Activated T-helper 2 cell treated with anti-CD3 and anti-CD28 coated beads, Interferon-gamma antibody, Interleukin-2, Interleukin-4, amounts not matched to agents 10 μg/mL and 5 μg/mL and 100 μg/mL, durations not matched to agents 14 hours and 24 hours and 36 hours (primary cell): ENCODE results near the gene AMH. TPM values are rescaled to one million over a fixed set of nuclear protein-coding genes. Genes with fewer than 3 reads are reported as not detected.

ENCODE experiments used
- DNase-seq: peaks from one replicate; pipeline ENCODE4 v3.0.0; 2021; ENCODE audit warnings: low spot score
- H3K27ac Mint-ChIP-seq: one replicate; pipeline ENCODE4 v1.8.0; 2021; ENCODE audit warnings: mixed read lengths
- H3K27me3 Mint-ChIP-seq: one replicate; pipeline ENCODE4 v1.8.0; 2021; ENCODE audit warnings: low read depth, mixed read lengths
- H3K36me3 Mint-ChIP-seq: one replicate; pipeline ENCODE4 v1.8.0; 2021; ENCODE audit warnings: low read depth, mixed read lengths
- H3K4me1 Mint-ChIP-seq: one replicate; pipeline ENCODE4 v1.8.0; 2021; ENCODE audit warnings: low read depth, mixed read lengths
- H3K4me3 Mint-ChIP-seq: one replicate; pipeline ENCODE4 v1.8.0; 2021; ENCODE audit warnings: low read depth, mild to moderate bottlenecking, moderate library complexity, mixed read lengths
- H3K9me3 Mint-ChIP-seq: one replicate; pipeline ENCODE4 v1.8.0; 2021; ENCODE audit warnings: mixed read lengths
- intact Hi-C: fragments of 100-400 bp; cut with micrococcal nuclease; formaldehyde crosslinking; loops from one replicate; pipeline ENCODE4 v1.15.1; 2023
- total RNA-seq: library from RNA; stranded (reverse); gene quantifications from 2 replicates; pipeline ENCODE4 v1.2.3, GENCODE V29; 2022

Gene AMH
- total RNA-seq, 1 donor from 2014 or later = 4.3 TPM

- peak overlapping the region; percentile 95 for H3K4me3 Mint-ChIP-seq
- H3K4me1 Mint-ChIP-seq = peaks cover 22% of the 10 kb centered on the region
- intact Hi-C loops = no loop called here
- H3K27ac Mint-ChIP-seq = no peak overlapping the region
- no peaks in the 10 kb centered on the region for H3K27me3 Mint-ChIP-seq
- DNase-seq = no peak
- H3K9me3 Mint-ChIP-seq = no peaks in the 10 kb centered on the region
- peaks cover 52% of the 10 kb centered on the region for H3K36me3 Mint-ChIP-seq
Measured at GRCh38 chr19:2233601-2234280, 15.4 kb upstream of the AMH start.

GRCh38 chr19:2234996-2235380 lies 14.1 kb upstream of the AMH start:
- no peaks in the 10 kb centered on the region for H3K27me3 Mint-ChIP-seq
- H3K4me1 Mint-ChIP-seq = peaks cover 30% of the 10 kb centered on the region
- intact Hi-C loops = loop anchor here (5.0 kb wide), 3 partner anchors 92 to 157 kb away; partner anchors contain the start of genes LSM7 and SPPL2B
- H3K4me3 Mint-ChIP-seq = peak overlapping the region; percentile 95
- H3K9me3 Mint-ChIP-seq = no peaks in the 10 kb centered on the region
- no peak for DNase-seq
- H3K27ac Mint-ChIP-seq = peak overlapping the region; percentile 83
- peaks cover 55% of the 10 kb centered on the region for H3K36me3 Mint-ChIP-seq

- H3K27me3 Mint-ChIP-seq = no peaks in the 10 kb centered on the region
- H3K4me1 Mint-ChIP-seq = peaks cover 34% of the 10 kb centered on the region
- H3K36me3 Mint-ChIP-seq = peaks cover 56% of the 10 kb centered on the region
- no peaks in the 10 kb centered on the region for H3K9me3 Mint-ChIP-seq
- peak; percentile 21 for DNase-seq
- peak overlapping the region; percentile 95 for H3K4me3 Mint-ChIP-seq
- H3K27ac Mint-ChIP-seq = peak overlapping the region; percentile 83
- intact Hi-C loops = loop anchor here (1.0 to 5.0 kb wide), 6 partner anchors 34 to 157 kb away; partner anchors contain the start of genes LSM7 and SPPL2B
Measured at GRCh38 chr19:2235381-2236063, 13.6 kb upstream of the AMH start.

- intact Hi-C loops = loop anchor here (1.0 to 5.0 kb wide), 6 partner anchors 33 to 156 kb away; partner anchors contain the start of genes LSM7 and SPPL2B
- Mint-ChIP-seq H3K9me3 (no peaks in the 10 kb centered on the region), H3K36me3 (peaks cover 58% of the 10 kb centered on the region)
Measured at GRCh38 chr19:2236064-2236313, 13.1 kb upstream of the AMH start.

GRCh38 chr19:2236314-2237050 lies 12.6 kb upstream of the AMH start, which contains the start of the genes PLEKHJ1 and SF3A2:
Gene PLEKHJ1 (minus strand): TSS chr19:2236329. CDS start chr19:2236248, 81 bp downstream.
Gene SF3A2 (plus strand): TSS chr19:2236824. CDS start chr19:2243419, 6,595 bp downstream.
- H3K27ac Mint-ChIP-seq = peak within 1 kb of the TSS; percentile 99
- peaks cover 60% of the 10 kb centered on the region for H3K36me3 Mint-ChIP-seq
- DNase-seq = peak; percentile 97
- peak within 1 kb of the TSS; percentile 99 for H3K4me3 Mint-ChIP-seq
- no peaks in the 10 kb centered on the region for H3K9me3 Mint-ChIP-seq
- peaks cover 43% of the 10 kb centered on the region for H3K4me1 Mint-ChIP-seq
- intact Hi-C loops = loop anchor here (1.0 to 5.0 kb wide), 6 partner anchors 33 to 156 kb away; partner anchors contain the start of genes LSM7 and SPPL2B
- no peaks in the 10 kb centered on the region for H3K27me3 Mint-ChIP-seq

More at GRCh38 chr19:2236064-2236313, 13.1 kb upstream of the AMH start:
- Mint-ChIP-seq H3K4me1 (peaks cover 38% of the 10 kb centered on the region), H3K27ac (peak overlapping the region; percentile 40), H3K4me3 (peak overlapping the region; percentile 99), H3K27me3 (no peaks in the 10 kb centered on the region)
- DNase-seq = no peak

- H3K27ac Mint-ChIP-seq = peak overlapping the region; percentile 99
- no peaks in the 10 kb centered on the region for H3K9me3 Mint-ChIP-seq
- H3K4me1 Mint-ChIP-seq = peaks cover 43% of the 10 kb centered on the region
- H3K36me3 Mint-ChIP-seq = peaks cover 61% of the 10 kb centered on the region
- no peak for DNase-seq
- peak overlapping the region; percentile 99 for H3K4me3 Mint-ChIP-seq
- H3K27me3 Mint-ChIP-seq = no peaks in the 10 kb centered on the region
- intact Hi-C loops = loop anchor here (5.0 kb wide), 3 partner anchors 90 to 155 kb away; partner anchors contain the start of genes LSM7 and SPPL2B
Measured at GRCh38 chr19:2237051-2237868, 11.9 kb upstream of the AMH start.

GRCh38 chr19:2237869-2238153 lies 11.3 kb upstream of the AMH start:
- Mint-ChIP-seq H3K36me3 (peaks cover 63% of the 10 kb centered on the region), H3K4me1 (peaks cover 44% of the 10 kb centered on the region), H3K9me3 (no peaks in the 10 kb centered on the region), H3K4me3 (peak overlapping the region; percentile 99), H3K27ac (peak overlapping the region; percentile 99), H3K27me3 (no peaks in the 10 kb centered on the region)
- no peak for DNase-seq
- intact Hi-C loops = loop anchor here (5.0 kb wide), 3 partner anchors 89 to 154 kb away; partner anchors contain the start of genes LSM7 and SPPL2B

- intact Hi-C loops = loop anchor here (5.0 kb wide), 3 partner anchors 88 to 153 kb away; partner anchors contain the start of genes LSM7 and SPPL2B
- no peak for DNase-seq
- H3K4me1 Mint-ChIP-seq = peaks cover 42% of the 10 kb centered on the region
- H3K27me3 Mint-ChIP-seq = no peaks in the 10 kb centered on the region
- H3K4me3 Mint-ChIP-seq = peak overlapping the region; percentile 99
- peak overlapping the region; percentile 67 for H3K27ac Mint-ChIP-seq
- peaks cover 65% of the 10 kb centered on the region for H3K36me3 Mint-ChIP-seq
- no peaks in the 10 kb centered on the region for H3K9me3 Mint-ChIP-seq
Measured at GRCh38 chr19:2239173-2239572, 9.9 kb upstream of the AMH start.

GRCh38 chr19:2239771-2240770 lies 9.1 kb upstream of the AMH start:
- Mint-ChIP-seq H3K36me3 (peaks cover 67% of the 10 kb centered on the region), H3K9me3 (no peaks in the 10 kb centered on the region), H3K4me3 (peak overlapping the region; percentile 99), H3K27me3 (no peaks in the 10 kb centered on the region), H3K27ac (peak overlapping the region; percentile 75), H3K4me1 (peaks cover 40% of the 10 kb centered on the region)
- DNase-seq = peak; percentile 26
- intact Hi-C loops = loop anchor here (5.0 kb wide), 3 partner anchors 87 to 153 kb away; partner anchors contain the start of genes LSM7 and SPPL2B

GRCh38 chr19:2240881-2241760 lies 8.0 kb upstream of the AMH start:
- DNase-seq = no peak
- H3K4me3 Mint-ChIP-seq = peak overlapping the region; percentile 99
- H3K36me3 Mint-ChIP-seq = peaks cover 70% of the 10 kb centered on the region
- no peaks in the 10 kb centered on the region for H3K27me3 Mint-ChIP-seq
- intact Hi-C loops = no loop called here
- H3K9me3 Mint-ChIP-seq = no peaks in the 10 kb centered on the region
- H3K27ac Mint-ChIP-seq = peak overlapping the region; percentile 75
- peaks cover 37% of the 10 kb centered on the region for H3K4me1 Mint-ChIP-seq
